GM12878 (cell line): ENCODE measurements around the gene CUEDC1. TPM values are rescaled to one million over a fixed set of nuclear protein-coding genes. Genes with fewer than 3 reads are reported as not detected.
A peak's percentile ranks its signal among the peaks of the same experiment; 100 is the strongest.

Source experiments
- ATAC-seq: fragments of 200-7000 bp; cut with Tn5 transposase; 3 replicates; pipeline ENCODE4 v1.9.1; 2020; ENCODE audit warnings: mild to moderate bottlenecking, moderate library complexity
- BruUV-seq: library from RNA; stranded (reverse); fragments of 400-500 nt; replicated peaks from 2 replicates; lab custom pipeline; 2021; lab: Mats Ljungman, UMichigan
- CTCF ChIA-PET: fragments of 300-600 bp; sonication (Branson Sonifier 250); formaldehyde crosslinking; extraction: SDS; loops from one replicate; lab custom pipeline; 2021; ENCODE audit warnings: inconsistent platforms; lab: Yijun Ruan, JAX
- POLR2A ChIA-PET: fragments of 350-600 bp; formaldehyde crosslinking; extraction: SDS; loops from one replicate; lab custom pipeline; 2021; ENCODE audit warnings: inconsistent platforms; lab: Charles Lee
- RAD21 ChIA-PET: fragments of 300-600 bp; sonication (Branson Sonifier 250); formaldehyde crosslinking; loops from one replicate; lab custom pipeline; 2023; ENCODE audit warnings: antibody characterized with exemption; ENCODE audit not compliant: unreplicated experiment; lab: Charles Lee
- SMC1A ChIA-PET: fragments of 300-600 bp; sonication (Branson Sonifier 250); formaldehyde crosslinking; loops from one replicate; lab custom pipeline; 2023; ENCODE audit not compliant: unreplicated experiment, uncharacterized antibody; lab: Charles Lee
- DNase-seq: peaks from one replicate; pipeline ENCODE4 v3.0.0-alpha.2; 2011; ENCODE audit warnings: low read depth, low spot score
- FAIRE-seq: peaks from 3 replicates; lab custom pipeline; 2011; peaks lifted over from hg19 to GRCh38; lab: Jason Lieb, UNC
- H2AFZ ChIP-seq: 2 replicates; pipeline ENCODE4 v1.6.0; 2011; ENCODE audit warnings: low read depth, low read length, control low read depth; ENCODE audit not compliant: control insufficient read depth
- H3K27ac ChIP-seq: 2 replicates; pipeline ENCODE4 v1.5.1; 2011; ENCODE audit warnings: control low read depth; ENCODE audit not compliant: control insufficient read depth, insufficient read depth
- H3K27me3 ChIP-seq, 2 experiments: replicated peaks in 1 of 2; 2 replicates each; pipeline versions ENCODE4 v1.6.0 to v1.6.1; 2011; ENCODE audit warnings: low read length in 1 of 2; ENCODE audit not compliant: control insufficient read depth in 2 of 2, insufficient read depth in 2 of 2
- H3K36me3 ChIP-seq, 2 experiments: 2 replicates each; pipeline ENCODE4 v1.5.1; 2011; ENCODE audit warnings: low read length in 1 of 2; ENCODE audit not compliant: control insufficient read depth in 2 of 2, insufficient read depth in 2 of 2
- H3K4me1 ChIP-seq: 2 replicates; pipeline ENCODE4 v1.6.1; 2011; ENCODE audit warnings: mild to moderate bottlenecking, low read length, moderate library complexity, mixed read lengths; ENCODE audit not compliant: control insufficient read depth, insufficient read depth
- H3K4me2 ChIP-seq: 2 replicates; pipeline ENCODE4 v1.6.0; 2011; ENCODE audit warnings: control low read depth; ENCODE audit not compliant: control insufficient read depth, insufficient read depth
- H3K4me3 ChIP-seq: fragments of 200-600 bp; sonication (generic); 2 replicates; pipeline ENCODE4 v1.5.1; 2016
- H3K79me2 ChIP-seq: 2 replicates; pipeline ENCODE4 v1.6.0; 2011; ENCODE audit warnings: low read length; ENCODE audit not compliant: control insufficient read depth, insufficient read depth
- H3K9ac ChIP-seq: 2 replicates; pipeline ENCODE4 v1.8.0; 2011; ENCODE audit warnings: low read length, control low read depth, mixed read lengths; ENCODE audit not compliant: control insufficient read depth, insufficient read depth
- H3K9me3 ChIP-seq: replicated peaks from 3 replicates; pipeline ENCODE4 v1.5.1; 2011; ENCODE audit warnings: mild to moderate bottlenecking, low read length; ENCODE audit not compliant: control insufficient read depth, insufficient read depth
- H4K20me1 ChIP-seq: 2 replicates; pipeline ENCODE4 v1.6.0; 2011; ENCODE audit not compliant: control insufficient read depth, insufficient read depth
- BCLAF1 ChIP-seq: fragments of 450-650 bp; IDR thresholded peaks from 2 replicates; pipeline ENCODE4 v1.6.1; 2017; ENCODE audit warnings: antibody characterized with exemption, mild to moderate bottlenecking, moderate library complexity
- BRCA1 ChIP-seq: IDR thresholded peaks from 2 replicates; pipeline ENCODE4 v1.6.1; 2011; ENCODE audit warnings: low read depth, low read length, improper control_type of control experiment
- CBX3 ChIP-seq: fragments of 200-600 bp; sonication (generic); IDR thresholded peaks from 2 replicates; pipeline ENCODE4 v1.6.1; 2016; ENCODE audit warnings: low read depth, borderline replicate concordance
- CEBPB ChIP-seq, 2 experiments: fragments of 150-350 bp in 1 of 2; IDR thresholded peaks; 2 replicates each; pipeline ENCODE4 v1.6.1; 2012 to 2014; ENCODE audit warnings: low read depth in 2 of 2, low read length in 2 of 2, borderline replicate concordance in 1 of 2, inconsistent platforms in 1 of 2
- EED ChIP-seq: sonication (generic); IDR thresholded peaks from 2 replicates; pipeline ENCODE4 v1.6.1; 2016; ENCODE audit warnings: antibody characterized with exemption, low read depth
- JUNB ChIP-seq: IDR thresholded peaks from 2 replicates; pipeline ENCODE4 v1.6.1; 2016; ENCODE audit warnings: antibody characterized with exemption, mild to moderate bottlenecking
- MEF2B ChIP-seq: fragments of 450-650 bp; IDR thresholded peaks from 2 replicates; pipeline ENCODE4 v1.6.1; 2018; ENCODE audit warnings: mild to moderate bottlenecking, moderate library complexity; ENCODE audit not compliant: partially characterized antibody, poor library complexity, severe bottlenecking
- MXI1 ChIP-seq: fragments of 150-350 bp; IDR thresholded peaks from 2 replicates; pipeline ENCODE4 v1.6.1; 2011; ENCODE audit warnings: low read depth, mild to moderate bottlenecking, inconsistent platforms, low read length, improper control_type of control experiment
- NR2F1 ChIP-seq: fragments of 450-650 bp; conservative IDR thresholded peaks from 2 replicates; pipeline ENCODE4 v1.6.1; 2017; ENCODE audit warnings: mild to moderate bottlenecking
- NRF1 ChIP-seq: conservative IDR thresholded peaks from 2 replicates; pipeline ENCODE4 v1.6.1; 2011; ENCODE audit warnings: mild to moderate bottlenecking, low read depth, low read length, improper control_type of control experiment
- REST ChIP-seq: IDR thresholded peaks from 2 replicates; pipeline ENCODE4 v1.6.1; 2012; ENCODE audit warnings: mild to moderate bottlenecking, low read depth, low read length
- SREBF2 ChIP-seq: IDR thresholded peaks from 2 replicates; pipeline ENCODE4 v1.6.1; 2012; ENCODE audit warnings: mild to moderate bottlenecking, low read length
- ZNF207 ChIP-seq: fragments of 450-650 bp; IDR thresholded peaks from 2 replicates; pipeline ENCODE4 v1.6.1; 2014; ENCODE audit warnings: antibody characterized with exemption, mild to moderate bottlenecking, borderline replicate concordance
- ZNF274 ChIP-seq: IDR thresholded peaks from one replicate; pipeline ENCODE4 v1.8.0; 2011; ENCODE audit not compliant: insufficient read length, insufficient read depth
- ZNF622 ChIP-seq: fragments of 450-650 bp; IDR thresholded peaks from 2 replicates; pipeline ENCODE4 v1.6.1; 2017; ENCODE audit warnings: mild to moderate bottlenecking, inconsistent platforms
- WGBS: methylation state at CpG from one replicate; pipeline ENCODE4 v1.1.6; 2016; ENCODE audit warnings: low lambda C conversion rate; ENCODE audit not compliant: insufficient replicate concordance, insufficient coverage; ENCODE audit errors: missing lambda C conversion rate; 5-methylcytosine and 5-hydroxymethylcytosine counted together
- in situ Hi-C: fragments of 300-500 bp; cut with MboI; formaldehyde crosslinking; loops from 9 replicates; pipeline ENCODE4 v1.14.3; 2018; ENCODE audit warnings: mixed read lengths
- intact Hi-C: fragments of 100-400 bp; cut with micrococcal nuclease; formaldehyde crosslinking; loops from one replicate; pipeline ENCODE4 v1.14.2; 2022; ENCODE audit not compliant: unreplicated experiment
- polyA plus RNA-seq, 11 experiments: library from polyadenylated mRNA; depleted of rRNA in 4 of 11; unstranded in 6 of 11; stranded (reverse) in 5 of 11; fragments of >200 nt; fragmentation: Nextera tagmentation in 4 of 11; fragmentation: Illumina TruSeq in 1 of 11; extraction: Ambion mirVana in 4 of 11; extraction: Trizol in 1 of 11; gene quantifications; 1 replicate in 1 of 11; 2 replicates in 10 of 11; pipeline versions ENCODE4 v1.2.1 to v1.2.3, GENCODE V29; 2011 to 2016; ENCODE audit warnings: inconsistent platforms in 2 of 11, missing spikeins in 2 of 11, low read depth in 1 of 11
- total RNA-seq, 4 experiments: library from RNA; depleted of rRNA in 3 of 4; stranded (reverse); fragments of >200 nt in 3 of 4; fragmentation: Illumina TruSeq in 1 of 4; extraction: Trizol in 1 of 4; gene quantifications; 2 replicates each; pipeline versions ENCODE4 v1.2.1 to v1.2.3, GENCODE V29; 2013 to 2021

The CUEDC1 gene
- total and polyA plus RNA-seq, 10 of the 15 experiments (the other 5 are each of a cell fraction or from before 2014, with no cell fraction given) = 0.24 to 7.4 (median 1.8) TPM

- Histone ChIP-seq H3K79me2 (no peaks in the 10 kb centered on the region), H3K9me3 (no peaks in the 10 kb centered on the region; the same call in 2 of the 3 replicates), H3K9ac (peak overlapping the region; percentile 46), H3K27ac (peak overlapping the region; percentile 85), H3K36me3 (no peaks in the 10 kb centered on the region), H2AFZ (no peak overlapping the region), H3K4me2 (peak overlapping the region; percentile 44), H3K4me3 (peak overlapping the region; percentile 35; the same call in 1 of the 2 replicates), H3K4me1 (peaks cover 58% of the 10 kb centered on the region), H3K27me3 (no peaks in the 10 kb centered on the region), H4K20me1 (no peaks in the 10 kb centered on the region)
- DNase-seq (peak; percentile 89), FAIRE-seq (peak; percentile 93), ATAC-seq (peak; percentile 82)
- BruUV-seq = TSS peak; percentile 79
- RAD21 ChIA-PET = interaction anchor here (0.6 to 7.3 kb wide), 18 partner anchors 10 to 432 kb away, joined by 3 to 100 read pairs (median 7); partner anchors contain the start of genes CUEDC1, DYNLL2 and SRSF1
- intact Hi-C loops = loop anchor here (2.0 to 5.0 kb wide), 3 partner anchors 44 to 434 kb away; partner anchors contain the start of gene MRPS23
- POLR2A ChIA-PET = interaction anchor here (0.6 to 4.7 kb wide), 13 partner anchors 13 to 437 kb away, joined by 3 to 50 read pairs (median 4); partner anchors contain the start of genes CUEDC1 and SRSF1
- CTCF ChIA-PET = interaction anchor here (0.7 to 8.5 kb wide), 20 partner anchors 10 to 95 kb away, joined by 3 to 134 read pairs (median 4); partner anchors contain the start of gene MRPS23
- in situ Hi-C loops = no loop called here
- SMC1A ChIA-PET = interaction anchor here (0.9 to 8.1 kb wide), 20 partner anchors 8 to 104 kb away, joined by 3 to 102 read pairs (median 6); partner anchors contain the start of genes CUEDC1 and SRSF1
- WGBS = 0% methylated on average over 5 of the region's 5 CpGs
- TF ChIP-seq BCLAF1 = no peak
- TF ChIP-seq BRCA1 = no peak
- TF ChIP-seq ZNF207 = peak; percentile 48; the same call in 1 of the 2 replicates
- no peak for TF ChIP-seq MXI1
- no peak for TF ChIP-seq REST
- TF ChIP-seq EED = peak; percentile 84
- no peak for TF ChIP-seq NRF1
- no peak for TF ChIP-seq MEF2B
- TF ChIP-seq SREBF2 = no peak
- no peak for TF ChIP-seq CBX3
- TF ChIP-seq ZNF274 = no peak
- peak in 1 of 2 experiments; percentile 98; a peak in 2 of 4 replicates for TF ChIP-seq CEBPB (IDR thresholded peaks at IDR 0.05; ENCODE audit: borderline replicate concordance in 1 of 2, low read depth in 2 of 2, low read length in 2 of 2)
- TF ChIP-seq ZNF622 = no peak
- TF ChIP-seq JUNB = peak; percentile 41; the same call in 1 of the 2 replicates
- peak; percentile 52 for TF ChIP-seq NR2F1
Measured at GRCh38 chr17:57902800-57903759, 52.1 kb downstream of the CUEDC1 start.
